B cell (primary cell): Measurements from ENCODE around the gene DOCK8. TPM values are rescaled to one million over a fixed set of nuclear protein-coding genes. Genes with fewer than 3 reads are reported as not detected.

Source experiments
- ATAC-seq: fragments of 200-7000 bp; cut with Tn5 transposase; one replicate; pipeline ENCODE4 v1.10.0; 2021; ENCODE audit warnings: low read depth, mild to moderate bottlenecking, moderate number of reproducible peaks, moderate library complexity
- CTCF ChIA-PET: fragments of 350-600 bp; sonication (Branson Sonifier 250); formaldehyde crosslinking; loops from one replicate; lab custom pipeline; 2021; ENCODE audit warnings: antibody characterized with exemption, inconsistent platforms; lab: Charles Lee
- POLR2A ChIA-PET: fragments of 350-600 bp; sonication (Branson Sonifier 250); formaldehyde crosslinking; loops from one replicate; lab custom pipeline; 2021; ENCODE audit warnings: antibody characterized with exemption; lab: Charles Lee
- DNase-seq: peaks from one replicate; pipeline ENCODE4 v3.0.0; 2013
- H2AFZ ChIP-seq: 2 replicates; pipeline ENCODE4 v1.6.1; 2012; ENCODE audit warnings: mild to moderate bottlenecking, low read depth, low read length; ENCODE audit not compliant: insufficient read depth, poor library complexity, severe bottlenecking
- H3K27ac ChIP-seq, 2 donors: 1 replicate in 1 of 2; 2 replicates in 1 of 2; pipeline ENCODE4 v1.5.1; 2012 to 2013; ENCODE audit warnings: low read length in 2 of 2, mild to moderate bottlenecking in 2 of 2, moderate library complexity in 1 of 2
- H3K27me3 ChIP-seq, 4 experiments: fragments of 200-600 bp in 1 of 4; sonication (generic) in 1 of 4; replicated peaks in 1 of 4; 1 replicate in 2 of 4; 2 replicates in 2 of 4; pipeline versions ENCODE4 v1.6.1 to v1.7.0; 2013 to 2016; ENCODE audit warnings: low read length in 3 of 4, mild to moderate bottlenecking in 2 of 4, mixed read lengths in 1 of 4, moderate library complexity in 1 of 4; ENCODE audit not compliant: insufficient read depth in 4 of 4, control insufficient read depth in 3 of 4; ENCODE audit errors: control extremely low read depth in 1 of 4
- H3K36me3 ChIP-seq, 2 experiments: replicated peaks in 1 of 2; 1 replicate in 1 of 2; 2 replicates in 1 of 2; pipeline versions ENCODE4 v1.6.1 to v1.7.1; 2013; ENCODE audit warnings: low read length in 1 of 2; ENCODE audit not compliant: insufficient read depth in 2 of 2, control insufficient read depth in 1 of 2; ENCODE audit errors: control extremely low read depth in 1 of 2, extremely low read depth in 1 of 2
- H3K4me1 ChIP-seq, 2 donors: fragments of 200-600 bp in 1 of 2; sonication (generic) in 1 of 2; 1 replicate in 1 of 2; 2 replicates in 1 of 2; pipeline versions ENCODE4 v1.5.1 to v1.6.1; 2013 to 2017; ENCODE audit warnings: low read length in 2 of 2; ENCODE audit not compliant: control insufficient read depth in 2 of 2, insufficient read depth in 2 of 2
- H3K4me2 ChIP-seq: replicated peaks from 2 replicates; pipeline ENCODE3; 2012; ENCODE audit warnings: mild to moderate bottlenecking, low read depth, low read length; ENCODE audit not compliant: poor library complexity, severe bottlenecking
- H3K4me3 ChIP-seq, 5 experiments: fragments of 200-600 bp in 1 of 5; sonication (generic) in 1 of 5; 1 replicate in 3 of 5; 2 replicates in 2 of 5; pipeline versions ENCODE4 v1.5.1 to v1.7.0; 2011 to 2016; ENCODE audit warnings: low read length in 4 of 5, mild to moderate bottlenecking in 4 of 5, low read depth in 2 of 5, control low read depth in 1 of 5, moderate library complexity in 1 of 5; ENCODE audit not compliant: insufficient read depth in 1 of 5; ENCODE audit errors: control extremely low read depth in 1 of 5, extremely low read depth in 1 of 5
- H3K79me2 ChIP-seq: fragments of 200-600 bp; sonication (generic); one replicate; pipeline ENCODE4 v1.6.0; 2016; ENCODE audit warnings: low read length; ENCODE audit not compliant: control insufficient read depth, insufficient read depth
- H3K9ac ChIP-seq: fragments of 200-600 bp; sonication (generic); 2 replicates; pipeline ENCODE4 v1.6.1; 2017; ENCODE audit warnings: mild to moderate bottlenecking, low read length, moderate library complexity
- H3K9me3 ChIP-seq, 3 donors: one replicate each; pipeline versions ENCODE4 v1.6.1 to v1.7.1; 2013; ENCODE audit warnings: low read length in 2 of 3; ENCODE audit not compliant: control insufficient read depth in 2 of 3, insufficient read depth in 1 of 3; ENCODE audit errors: control extremely low read depth in 1 of 3
- H4K20me1 ChIP-seq: 2 replicates; pipeline ENCODE4 v1.6.0; 2012; ENCODE audit warnings: mild to moderate bottlenecking, low read length; ENCODE audit not compliant: insufficient read depth, control insufficient read depth, poor library complexity, severe bottlenecking
- H3K27ac Mint-ChIP-seq: one replicate; pipeline ENCODE4 v1.8.0; 2021; ENCODE audit warnings: mixed read lengths
- H3K27me3 Mint-ChIP-seq: one replicate; pipeline ENCODE4 v1.8.0; 2021; ENCODE audit warnings: mixed read lengths
- H3K4me1 Mint-ChIP-seq: one replicate; pipeline ENCODE4 v1.8.0; 2021; ENCODE audit warnings: mixed read lengths
- H3K4me3 Mint-ChIP-seq: one replicate; pipeline ENCODE4 v1.8.0; 2021; ENCODE audit warnings: mixed read lengths
- H3K9me3 Mint-ChIP-seq: one replicate; pipeline ENCODE4 v1.8.0; 2022; ENCODE audit warnings: mixed read lengths; ENCODE audit not compliant: insufficient read depth
- CTCF ChIP-seq: fragments of 200-600 bp; IDR thresholded peaks from one replicate; pipeline ENCODE4 v1.8.0; 2022; ENCODE audit warnings: antibody characterized with exemption, mild to moderate bottlenecking
- EZH2 ChIP-seq: IDR thresholded peaks from 2 replicates; pipeline ENCODE4 v1.6.1; 2012; ENCODE audit warnings: borderline replicate concordance, low read depth, mild to moderate bottlenecking, moderate library complexity, low read length; ENCODE audit not compliant: insufficient read depth, poor library complexity, severe bottlenecking
- WGBS: methylation state at CpG from one replicate; pipeline ENCODE4 v1.1.5; 2013; ENCODE audit warnings: missing lambda C conversion rate; ENCODE audit not compliant: insufficient coverage; 5-methylcytosine and 5-hydroxymethylcytosine counted together
- intact Hi-C: fragments of 100-400 bp; cut with micrococcal nuclease; formaldehyde crosslinking; loops from one replicate; pipeline ENCODE4 v1.10.0; 2022
- polyA plus RNA-seq: library from polyadenylated mRNA; depleted of rRNA; stranded (reverse); fragments of >200 nt; gene quantifications from 2 replicates; pipeline ENCODE4 v1.2.3, GENCODE V29; 2012
- total RNA-seq, 2 donors: library from RNA; stranded (reverse); fragments of 120-200 nt in 1 of 2; gene quantifications; 1 replicate in 1 of 2; 2 replicates in 1 of 2; pipeline versions ENCODE4 v1.2.3 to v1.2.4, GENCODE V29; 2013 to 2022

DOCK8 gene
- total and polyA plus RNA-seq, 2 donors (not counting 1 experiment from before 2014, with no cell fraction given) = 47.6 to 288 TPM

GRCh38 chr9:277601-278295, 63.1 kb downstream of the DOCK8 start:
- peaks cover 6 to 68% of the 10 kb centered on the region in 2 experiments for H3K36me3 ChIP-seq
- peaks cover 45% of the 10 kb centered on the region for H3K4me1 Mint-ChIP-seq
- peak overlapping the region; percentile 79 to 93 for H3K27ac ChIP-seq
- H3K27ac Mint-ChIP-seq = no peak overlapping the region
- H3K79me2 ChIP-seq = peaks cover 95% of the 10 kb centered on the region
- 50% methylated on average over 1 of the region's 3 CpGs for whole genome bisulfite sequencing
- H3K9me3 Mint-ChIP-seq = no peaks in the 10 kb centered on the region
- H3K27me3 ChIP-seq = no peaks in the 10 kb centered on the region
- no peaks in the 10 kb centered on the region for H3K27me3 Mint-ChIP-seq
- DNase-seq (peak; percentile 66), ATAC-seq (no peak)
- H3K4me3 ChIP-seq = peak overlapping the region in 1 of 5 experiments; percentile 38
- H3K9me3 ChIP-seq = no peaks in the 10 kb centered on the region
- ChIA-PET POLR2A (interaction anchor here (1.3 kb wide), 1 partner anchor 63 kb away, joined by 5 read pairs; the partner anchor contains the start of gene DOCK8), CTCF (interaction anchor here (0.8 to 1.9 kb wide), 3 partner anchors 9 to 101 kb away, joined by 3 to 7 read pairs (median 3); partner anchors contain the start of gene DOCK8)
- peaks cover 68 to 89% of the 10 kb centered on the region in 2 donors for H3K4me1 ChIP-seq
- H4K20me1 ChIP-seq = peaks cover 14% of the 10 kb centered on the region
- H3K4me3 Mint-ChIP-seq = no peak overlapping the region
- peak overlapping the region; percentile 50 for H3K4me2 ChIP-seq
- peak overlapping the region; percentile 50 for H3K9ac ChIP-seq
- no peak overlapping the region for H2AFZ ChIP-seq
- TF ChIP-seq CTCF (no peak), EZH2 (no peak)
- intact Hi-C loops = no loop called here

- Histone ChIP-seq H3K9ac (peak overlapping the region; percentile 50), H3K4me1 (peaks cover 75 to 94% of the 10 kb centered on the region in 2 donors), H3K4me2 (peak overlapping the region; percentile 50), H2AFZ (no peak overlapping the region), H3K4me3 (no peak overlapping the region), H4K20me1 (peaks cover 14% of the 10 kb centered on the region), H3K27ac (peak overlapping the region; percentile 79 to 93), H3K36me3 (peaks cover 6 to 76% of the 10 kb centered on the region in 2 experiments), H3K9me3 (no peaks in the 10 kb centered on the region), H3K27me3 (no peaks in the 10 kb centered on the region), H3K79me2 (peaks cover 100% of the 10 kb centered on the region)
- Mint-ChIP-seq H3K27ac (no peak overlapping the region), H3K4me1 (peaks cover 47% of the 10 kb centered on the region), H3K27me3 (no peaks in the 10 kb centered on the region), H3K4me3 (no peak overlapping the region), H3K9me3 (no peaks in the 10 kb centered on the region)
- TF ChIP-seq CTCF (no peak), EZH2 (no peak)
- ATAC-seq (no peak), DNase-seq (no peak)
- intact Hi-C loops = no loop called here
- 84% methylated on average over 8 of the region's 8 CpGs for WGBS
- CTCF ChIA-PET = interaction anchor here (1.9 kb wide), 1 partner anchor 64 kb away, joined by 7 read pairs; the partner anchor contains the start of gene DOCK8
- POLR2A ChIA-PET = no interaction called here
These were observed 64.0 kb downstream of the DOCK8 start for GRCh38 chr9:278651-279050.
